Suppressor macrophage (primary cell): ENCODE measurements around the gene MYO5B.
"Not testable (repeated sequence)": the region's sequence is repeated elsewhere in the genome, so short reads cannot be mapped to it uniquely, and the experiment has no call there.

Source experiments
- DNase-seq, 4 experiments: peaks; one replicate each; pipeline ENCODE4 v3.0.0-alpha.2; 2020 to 2022

MYO5B gene

GRCh38 chr18:50097702-50098101 lies 97.2 kb downstream of the MYO5B start:
- DNase-seq = no peak

- no peak for DNase-seq
Observed at GRCh38 chr18:50096766-50097435, 98.0 kb downstream of the MYO5B start.

- not testable (repeated sequence) for DNase-seq
Observed at GRCh38 chr18:50094786-50095185, 100.2 kb downstream of the MYO5B start.

GRCh38 chr18:50094221-50094773 lies 100.7 kb downstream of the MYO5B start:
- DNase-seq = no peak

GRCh38 chr18:50093366-50094064 lies 101.4 kb downstream of the MYO5B start:
- no peak for DNase-seq

GRCh38 chr18:50092245-50092805 lies 102.6 kb downstream of the MYO5B start:
- DNase-seq = no peak

- DNase-seq = no peak
Observed at GRCh38 chr18:50091509-50092244, 103.3 kb downstream of the MYO5B start.

GRCh38 chr18:50090370-50091312 lies 104.3 kb downstream of the MYO5B start:
- DNase-seq = no peak

GRCh38 chr18:50089702-50090101 lies 105.2 kb downstream of the MYO5B start:
- no peak for DNase-seq

- no peak for DNase-seq
Observed at GRCh38 chr18:50083708-50084107, 111.2 kb downstream of the MYO5B start.

- no peak for DNase-seq
Observed at GRCh38 chr18:50080932-50081560, 113.9 kb downstream of the MYO5B start.

GRCh38 chr18:50080316-50080715 lies 114.6 kb downstream of the MYO5B start:
- no peak for DNase-seq

- DNase-seq = no peak
Observed at GRCh38 chr18:50079571-50080295, 115.2 kb downstream of the MYO5B start.

GRCh38 chr18:50076277-50076676 lies 118.7 kb downstream of the MYO5B start:
- DNase-seq = no peak

- DNase-seq = no peak
Observed at GRCh38 chr18:50075772-50076171, 119.2 kb downstream of the MYO5B start.

- no peak for DNase-seq
Observed at GRCh38 chr18:50074404-50074803, 120.5 kb downstream of the MYO5B start.

GRCh38 chr18:50073319-50073718 lies 121.6 kb downstream of the MYO5B start:
- DNase-seq = no peak

GRCh38 chr18:50072146-50072545 lies 122.8 kb downstream of the MYO5B start:
- no peak for DNase-seq

- no peak for DNase-seq
Observed at GRCh38 chr18:50071397-50071796, 123.5 kb downstream of the MYO5B start.

- DNase-seq = no peak
Observed at GRCh38 chr18:50069422-50069821, 125.5 kb downstream of the MYO5B start.

GRCh38 chr18:50065527-50065926 lies 129.4 kb downstream of the MYO5B start:
- DNase-seq = no peak
